Measurements from ENCODE around the gene SAMD10.
A peak's percentile ranks its signal among the peaks of the same experiment; 100 is the strongest.
"Not testable (repeated sequence)": the region's sequence is repeated elsewhere in the genome, so short reads cannot be mapped to it uniquely, and the experiment has no call there.

The SAMD10 gene

DNA sequence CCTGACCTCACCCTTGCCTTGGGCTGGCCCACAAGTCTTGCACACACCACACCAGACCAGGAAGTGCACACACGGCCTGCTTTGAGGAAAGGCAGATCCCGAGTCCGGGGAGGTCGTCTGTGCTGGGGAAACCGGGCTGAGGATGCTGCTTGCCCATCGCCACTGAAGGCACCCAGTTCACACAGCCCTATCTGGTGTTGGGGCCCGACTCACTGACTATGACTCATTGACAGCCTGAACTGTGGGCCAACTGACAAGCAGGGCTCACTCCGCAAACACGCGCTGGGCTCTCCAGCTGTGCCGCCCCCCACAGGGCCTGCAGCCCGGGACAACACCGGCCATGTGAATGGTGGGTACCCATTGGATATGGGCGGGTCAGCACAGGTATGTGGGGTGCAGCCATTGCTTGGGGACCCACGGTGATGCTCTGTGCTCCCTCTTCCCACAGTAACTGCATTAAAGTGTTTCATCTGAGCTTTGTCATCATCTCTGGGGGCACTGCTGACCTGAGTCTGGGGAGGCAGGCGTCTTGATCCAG is 1.6 kb downstream of the SAMD10 start:
- Mint-ChIP-seq H3K4me3 (peak overlapping the region; percentile 90), H3K27me3 (ENCODE audit: low read depth) (no peaks in the 10 kb centered on the region), H3K27ac (peak overlapping the region; percentile 88), H3K9me3 (no peaks in the 10 kb centered on the region), H3K4me1 (ENCODE audit: low read depth) (peaks cover 59% of the 10 kb centered on the region), H3K36me3 (ENCODE audit: low read depth) (peaks cover 33% of the 10 kb centered on the region)

DNA sequence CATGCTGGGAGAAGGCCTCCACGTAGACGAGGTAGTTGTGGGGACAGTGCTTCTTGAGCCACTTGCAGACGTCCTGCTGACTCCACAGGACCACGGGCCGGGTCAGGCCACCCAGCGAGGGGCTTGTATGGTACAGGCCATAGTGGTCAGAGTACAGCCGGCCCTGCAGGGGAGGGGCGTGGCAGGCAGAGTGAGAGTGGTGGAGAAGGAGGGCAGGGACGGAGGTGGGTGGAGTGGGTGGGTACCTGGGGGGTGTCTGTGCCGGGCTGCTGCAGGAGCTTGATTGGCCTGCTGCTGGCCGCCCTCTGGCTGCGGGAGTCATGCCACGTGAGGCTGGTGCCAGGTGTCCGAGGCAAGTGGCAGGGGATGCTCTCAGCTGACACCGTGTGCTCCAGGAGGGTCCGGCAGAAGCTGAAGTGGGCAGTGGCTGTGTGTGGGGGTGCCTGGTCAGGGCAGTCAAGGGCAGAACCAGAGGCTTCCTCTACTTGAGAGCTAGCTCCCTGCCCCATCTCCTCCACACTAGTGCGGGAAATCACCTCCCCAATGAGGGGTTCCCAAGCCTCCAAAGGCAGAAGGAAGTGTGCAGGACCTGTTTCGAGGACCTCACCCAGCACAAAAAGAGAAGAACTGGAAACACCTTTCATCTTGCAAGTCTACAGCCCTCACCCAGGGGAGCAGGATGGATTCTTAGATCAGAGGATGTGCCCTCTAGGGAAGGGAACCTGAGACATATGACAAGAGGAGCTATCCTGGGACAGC is 2.3 kb downstream of the SAMD10 start:
- Mint-ChIP-seq H3K27ac (peak overlapping the region; percentile 88), H3K4me3 (peak overlapping the region; percentile 90), H3K4me1 (ENCODE audit: low read depth) (peaks cover 53% of the 10 kb centered on the region), H3K27me3 (ENCODE audit: low read depth) (no peaks in the 10 kb centered on the region), H3K36me3 (ENCODE audit: low read depth) (peaks cover 30% of the 10 kb centered on the region), H3K9me3 (no peaks in the 10 kb centered on the region)

- H3K27me3 Mint-ChIP-seq (ENCODE audit: low read depth): not testable (repeated sequence)
- H3K4me1 Mint-ChIP-seq (ENCODE audit: low read depth): peaks cover 49% of the 10 kb centered on the region
- H3K4me3 Mint-ChIP-seq: peak overlapping the region; percentile 90
Measured at GRCh38 chr20:63976511-63976910, 2.9 kb downstream of the SAMD10 start.

DNA sequence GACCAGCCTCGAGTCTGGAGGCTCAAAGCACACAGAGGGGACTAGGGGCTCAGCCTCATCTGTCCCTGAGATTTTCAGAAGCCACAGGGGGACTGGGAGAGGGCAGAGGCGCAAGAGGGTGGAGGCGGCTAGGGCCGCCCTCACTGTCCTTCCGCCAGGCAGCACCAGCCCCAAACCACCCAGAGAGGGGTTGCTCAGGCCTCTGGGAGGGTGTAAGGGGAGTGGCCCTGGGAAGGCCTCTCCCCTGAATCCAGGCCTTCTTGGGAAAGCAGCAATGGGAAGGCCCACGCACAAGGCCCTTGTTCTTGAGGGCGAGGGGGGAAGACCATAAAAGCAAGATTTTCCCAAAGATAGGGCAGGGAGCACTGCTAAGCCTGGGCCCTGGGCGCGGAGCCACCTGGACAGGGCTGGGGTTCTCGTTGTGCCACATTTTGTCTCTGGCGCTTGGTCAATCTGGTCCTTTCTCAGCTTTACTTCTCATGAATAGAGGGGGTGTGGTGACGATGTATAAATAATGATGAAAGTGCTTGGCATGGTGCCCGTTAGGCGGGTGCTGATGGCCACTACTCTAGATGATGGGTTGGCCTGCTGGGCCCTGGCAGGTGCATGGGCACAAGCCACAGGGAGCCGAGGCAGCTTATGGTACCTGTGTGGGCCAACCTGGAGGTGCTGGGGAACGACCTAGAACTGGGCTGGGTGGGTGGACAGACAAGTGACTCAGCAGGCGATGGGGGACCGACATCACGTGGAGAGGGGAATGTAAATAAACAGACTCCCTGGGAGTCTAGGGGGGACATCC is 4.8 kb downstream of the SAMD10 start:
- Mint-ChIP-seq H3K4me3 (no peak overlapping the region), H3K9me3 (no peaks in the 10 kb centered on the region), H3K27ac (no peak overlapping the region), H3K4me1 (ENCODE audit: low read depth) (peaks cover 40% of the 10 kb centered on the region), H3K36me3 (ENCODE audit: low read depth) (peaks cover 29% of the 10 kb centered on the region), H3K27me3 (ENCODE audit: low read depth) (no peaks in the 10 kb centered on the region)

More at GRCh38 chr20:63976511-63976910, 2.9 kb downstream of the SAMD10 start:
- Mint-ChIP-seq H3K27ac (peak overlapping the region; percentile 88), H3K36me3 (ENCODE audit: low read depth) (peaks cover 30% of the 10 kb centered on the region)
- not testable (repeated sequence) for H3K9me3 Mint-ChIP-seq

DNA sequence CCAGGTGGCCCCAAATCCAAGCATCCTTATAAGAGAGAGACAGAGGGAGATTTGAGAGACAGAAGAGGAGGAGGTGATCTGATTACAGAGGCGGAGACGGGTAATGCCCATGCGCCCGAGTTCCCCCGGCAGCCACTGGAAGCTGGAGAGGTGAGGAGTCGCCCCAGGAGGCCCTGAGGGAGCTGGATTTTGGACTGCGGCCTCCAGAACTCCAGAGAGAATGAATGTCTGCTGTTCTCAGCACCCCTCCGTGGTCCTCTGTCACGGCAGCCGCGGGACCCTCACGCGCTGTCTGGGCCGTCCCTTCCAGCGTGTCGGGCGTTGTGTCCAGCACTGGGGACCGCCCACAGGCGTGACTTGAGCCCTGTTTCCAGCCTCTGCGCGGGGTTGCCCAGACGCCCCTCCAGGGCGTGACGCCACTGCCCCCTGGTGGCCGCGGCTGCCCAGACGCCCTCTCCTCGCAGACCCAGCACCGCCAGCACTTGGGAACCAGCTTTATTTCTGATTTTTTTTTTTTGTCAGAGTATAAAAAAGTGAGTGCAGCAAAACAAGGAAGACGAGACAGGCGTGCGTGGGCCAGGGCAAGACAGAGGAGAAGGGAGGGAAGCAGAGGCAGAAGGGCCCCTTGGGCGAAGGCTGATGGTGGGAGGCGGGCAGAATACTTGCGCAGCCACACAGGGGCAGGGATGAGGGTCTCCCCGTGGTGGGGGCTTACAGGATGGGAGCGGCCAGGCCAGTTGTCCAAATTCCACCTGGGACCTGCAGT is 5.6 kb downstream of the SAMD10 start:
- Mint-ChIP-seq H3K27ac (no peak overlapping the region), H3K27me3 (ENCODE audit: low read depth) (no peaks in the 10 kb centered on the region), H3K9me3 (no peaks in the 10 kb centered on the region), H3K36me3 (ENCODE audit: low read depth) (peaks cover 29% of the 10 kb centered on the region), H3K4me3 (no peak overlapping the region), H3K4me1 (ENCODE audit: low read depth) (peaks cover 42% of the 10 kb centered on the region)

GRCh38 chr20:63973160-63973479 is 6.3 kb downstream of the SAMD10 start:
- H3K4me1 Mint-ChIP-seq (ENCODE audit: low read depth): peaks cover 42% of the 10 kb centered on the region
- no peaks in the 10 kb centered on the region for H3K9me3 Mint-ChIP-seq
- H3K27me3 Mint-ChIP-seq (ENCODE audit: low read depth): no peaks in the 10 kb centered on the region
- H3K4me3 Mint-ChIP-seq: no peak overlapping the region
- peak overlapping the region; percentile 16 for H3K27ac Mint-ChIP-seq
- peaks cover 31% of the 10 kb centered on the region for H3K36me3 Mint-ChIP-seq (ENCODE audit: low read depth)

GRCh38 chr20:63972312-63973159 is 6.9 kb downstream of the SAMD10 start:
- no peaks in the 10 kb centered on the region for H3K9me3 Mint-ChIP-seq
- H3K4me3 Mint-ChIP-seq: no peak overlapping the region
- H3K27ac Mint-ChIP-seq: peak overlapping the region; percentile 16
- peaks cover 34% of the 10 kb centered on the region for H3K36me3 Mint-ChIP-seq (ENCODE audit: low read depth)
- peaks cover 36% of the 10 kb centered on the region for H3K4me1 Mint-ChIP-seq (ENCODE audit: low read depth)
- no peaks in the 10 kb centered on the region for H3K27me3 Mint-ChIP-seq (ENCODE audit: low read depth)

DNA sequence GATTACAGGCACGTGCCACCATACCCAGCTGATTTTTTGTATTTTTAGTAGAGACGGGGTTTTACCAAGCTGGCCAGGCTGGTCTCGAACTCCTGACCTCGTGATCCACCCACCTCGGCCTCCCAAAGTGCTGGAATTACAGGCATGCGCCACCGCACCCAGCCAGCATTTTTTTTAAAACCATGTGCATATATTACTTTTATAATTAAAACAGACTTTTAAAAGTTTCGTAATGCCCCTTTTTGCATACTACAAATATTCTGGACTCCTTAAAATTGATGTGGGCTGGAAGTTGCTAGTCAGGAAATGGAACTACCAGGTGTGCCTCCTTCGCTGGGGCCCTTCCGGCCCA is 7.5 kb downstream of the SAMD10 start:
- not testable (repeated sequence) for H3K27me3 Mint-ChIP-seq (ENCODE audit: low read depth); H3K27ac Mint-ChIP-seq; H3K9me3 Mint-ChIP-seq; H3K4me3 Mint-ChIP-seq
- Mint-ChIP-seq H3K36me3 (ENCODE audit: low read depth) (peaks cover 30% of the 10 kb centered on the region), H3K4me1 (ENCODE audit: low read depth) (peaks cover 30% of the 10 kb centered on the region)

DNA sequence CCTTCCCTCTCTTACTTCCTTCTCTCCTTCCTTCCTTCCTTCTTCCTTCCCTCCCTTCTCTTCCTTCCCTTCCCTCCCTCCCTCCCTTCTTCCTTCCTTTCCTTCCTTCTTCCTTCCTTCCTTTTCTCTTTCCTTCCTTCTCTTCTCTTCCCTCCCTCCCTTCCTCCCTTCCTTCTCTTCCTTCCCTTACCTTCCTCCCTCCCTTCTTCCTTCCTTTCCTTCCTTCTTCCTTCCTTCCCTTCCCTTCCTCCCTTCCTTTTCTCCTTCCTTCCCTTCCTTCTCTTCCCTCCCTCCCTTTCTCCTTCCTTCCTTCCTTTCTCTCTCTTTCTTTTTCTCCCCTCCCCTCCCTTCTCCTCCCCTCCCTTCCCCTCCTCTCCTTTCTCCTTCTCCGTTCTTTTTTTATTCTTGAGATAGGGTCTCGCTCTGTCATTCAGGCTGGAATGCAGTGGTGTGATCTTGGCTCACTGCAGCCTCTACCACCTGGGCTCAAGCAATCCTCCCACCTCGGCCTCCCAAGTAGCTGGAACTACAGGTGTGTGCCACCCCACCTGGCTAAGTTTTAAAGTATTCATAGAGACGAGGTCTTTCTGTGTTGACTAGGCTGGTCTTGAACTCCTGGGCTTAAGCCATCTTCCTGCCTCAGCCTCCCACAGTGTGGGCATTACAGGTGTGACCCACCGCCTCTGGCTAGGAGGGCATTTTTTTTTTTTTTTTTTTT is 8.6 kb downstream of the SAMD10 start:
- peaks cover 21% of the 10 kb centered on the region for H3K4me1 Mint-ChIP-seq (ENCODE audit: low read depth)
- H3K4me3 Mint-ChIP-seq: peak overlapping the region; percentile 83
- H3K27me3 Mint-ChIP-seq (ENCODE audit: low read depth): no peaks in the 10 kb centered on the region
- peak overlapping the region; percentile 71 for H3K27ac Mint-ChIP-seq
- H3K36me3 Mint-ChIP-seq (ENCODE audit: low read depth): peaks cover 31% of the 10 kb centered on the region
- H3K9me3 Mint-ChIP-seq: no peaks in the 10 kb centered on the region

DNA sequence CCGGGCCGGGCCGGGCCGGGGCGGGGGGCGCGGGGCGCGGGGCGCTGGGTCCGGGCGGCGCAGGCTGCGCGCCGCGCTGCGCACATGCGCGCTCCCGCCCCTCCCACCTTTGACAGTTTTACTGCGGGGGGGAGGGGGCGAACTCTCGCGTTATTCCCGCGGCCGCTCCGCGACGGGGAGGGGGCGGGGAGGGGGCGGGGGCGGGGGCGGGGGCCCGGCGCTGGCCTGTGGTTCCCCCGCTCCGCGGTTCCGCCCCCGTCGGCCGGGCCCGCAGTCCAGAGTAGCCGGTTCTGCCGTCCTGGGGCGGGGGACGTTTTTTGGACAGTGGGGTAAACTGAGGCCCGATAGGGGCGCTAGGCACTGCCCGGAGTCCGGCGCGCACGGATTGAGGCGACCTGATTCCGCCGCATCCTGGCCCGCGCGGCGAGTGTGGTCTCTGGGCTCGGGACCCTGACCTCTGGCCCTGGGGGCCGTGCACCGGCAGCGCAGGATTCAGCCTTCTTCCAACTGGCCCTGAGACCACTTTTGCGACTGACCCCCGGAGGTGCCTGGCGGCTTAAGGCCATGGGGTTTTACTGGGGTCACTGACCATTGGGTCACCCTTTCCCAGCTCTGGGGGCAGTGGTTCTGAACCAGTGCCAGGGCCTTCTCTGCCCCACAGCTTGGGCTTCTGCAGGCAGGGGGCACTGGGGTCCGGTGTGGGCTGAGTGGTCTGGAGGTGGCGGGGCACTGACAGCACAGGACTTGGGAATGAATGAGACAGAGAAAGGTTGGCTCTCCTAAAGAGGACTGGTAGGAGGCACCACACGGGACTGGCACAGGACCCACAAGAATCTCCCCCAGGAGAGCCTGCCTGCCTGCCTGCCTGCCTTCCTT is 9.4 kb downstream of the SAMD10 start, which contains the start of gene ZNF512B:
TSS of gene ZNF512B (minus strand) at position 93 of the 876 bp plus-strand sequence. CDS start 1,980 bp downstream, outside the sequence.
- peaks cover 21% of the 10 kb centered on the region for H3K4me1 Mint-ChIP-seq (ENCODE audit: low read depth)
- no peaks in the 10 kb centered on the region for H3K27me3 Mint-ChIP-seq (ENCODE audit: low read depth)
- peaks cover 31% of the 10 kb centered on the region for H3K36me3 Mint-ChIP-seq (ENCODE audit: low read depth)
- no peaks in the 10 kb centered on the region for H3K9me3 Mint-ChIP-seq
- H3K27ac Mint-ChIP-seq: peak within 1 kb of the TSS; percentile 80
- peak within 1 kb of the TSS; percentile 85 for H3K4me3 Mint-ChIP-seq

GRCh38 chr20:63968928-63969760 is 10.3 kb downstream of the SAMD10 start:
- Mint-ChIP-seq H3K36me3 (ENCODE audit: low read depth) (peaks cover 26% of the 10 kb centered on the region), H3K4me3 (peak overlapping the region; percentile 85), H3K27me3 (ENCODE audit: low read depth) (no peaks in the 10 kb centered on the region), H3K4me1 (ENCODE audit: low read depth) (peaks cover 18% of the 10 kb centered on the region), H3K9me3 (no peaks in the 10 kb centered on the region), H3K27ac (peak overlapping the region; percentile 80)
